ENCODE data around the gene CIAO3. TPM values are rescaled to one million over a fixed set of nuclear protein-coding genes. Genes with fewer than 3 reads are reported as not detected.
A peak's percentile ranks its signal among the peaks of the same experiment; 100 is the strongest.

The CIAO3 gene
- total RNA-seq, 1 experiment from 2014 or later: 21.9 TPM

- no CpG with 5 or more reads among the region's 44 CpGs for WGBS (ENCODE audit: extremely low coverage, insufficient read length, low lambda C conversion rate)
- Histone ChIP-seq H3K9ac (ENCODE audit: extremely low read depth, insufficient read length, low read length) (peak overlapping the region; percentile 14), H3K4me2 (ENCODE audit: insufficient read depth, insufficient read length, low read length) (peak overlapping the region; percentile 71), H4K91ac (ENCODE audit: insufficient read length, low read depth, low read length) (no peak overlapping the region), H3K27ac (ENCODE audit: insufficient read length, low read depth, low read length) (no peak overlapping the region), H2BK5ac (ENCODE audit: insufficient read length, low read length) (no peak overlapping the region), H3K4ac (ENCODE audit: low read depth, low read length) (no peak overlapping the region), H3K9me3 (ENCODE audit: control insufficient read depth, low read depth, low read length) (no peaks in the 10 kb centered on the region), H3T11ph (ENCODE audit: low read length) (no peak overlapping the region), H4K20me1 (ENCODE audit: control insufficient read depth, insufficient read depth, insufficient read length) (no peaks in the 10 kb centered on the region), H4K5ac (ENCODE audit: insufficient read length, low read depth, low read length) (no peak overlapping the region), H4K8ac (replicated peaks; ENCODE audit: insufficient read length, low read depth, low read length) (no peak overlapping the region), H3K79me2 (ENCODE audit: insufficient read depth, low read length) (peaks cover 2% of the 10 kb centered on the region; the same call in 1 of the 2 replicates), H2AK5ac (ENCODE audit: insufficient read length, low read length) (no peak overlapping the region), H2BK12ac (ENCODE audit: insufficient read length, low read depth, low read length) (no peak overlapping the region), H2AFZ (ENCODE audit: low read length) (no peak overlapping the region), H3K4me1 (ENCODE audit: insufficient read depth, low read length) (no peaks in the 10 kb centered on the region), H2BK15ac (ENCODE audit: low read depth, low read length) (no peak overlapping the region), H3K23ac (ENCODE audit: insufficient read length, low read depth, low read length) (no peak overlapping the region), H3K56ac (ENCODE audit: insufficient read length, low read depth, low read length) (no peak overlapping the region), H3K27me3 (ENCODE audit: insufficient read depth, low read length) (no peaks in the 10 kb centered on the region), H2BK120ac (ENCODE audit: low read depth, low read length, poor library complexity, severe bottlenecking) (no peak overlapping the region), H3K79me1 (ENCODE audit: insufficient read depth, low read depth, low read length, poor library complexity, severe bottlenecking) (no peaks in the 10 kb centered on the region), H2BK20ac (ENCODE audit: low read depth, low read length, poor library complexity, severe bottlenecking) (no peak overlapping the region), H3K14ac (ENCODE audit: insufficient read depth, low read length) (no peak overlapping the region), H3K23me2 (ENCODE audit: insufficient read length, low read depth, low read length, poor library complexity, severe bottlenecking) (peaks cover 11% of the 10 kb centered on the region), H3K18ac (ENCODE audit: insufficient read length, low read depth, low read length) (no peak overlapping the region)
- no peak for DNase-seq
- H3K9me3 Mint-ChIP-seq: no peaks in the 10 kb centered on the region
- no peak overlapping the region for H3K27ac Mint-ChIP-seq
- H3K4me1 Mint-ChIP-seq: peaks cover 17 to 35% of the 10 kb centered on the region in 2 experiments
- 0 out of 3 replicates have a peak, but pooled peaks have one; percentile 16 for TF ChIP-seq CTCF (conservative IDR thresholded peaks at IDR 0.05)
- peaks cover 14 to 33% (median 32%) of the 10 kb centered on the region in 3 experiments; a peak in 6 of 7 replicates for H3K36me3 Mint-ChIP-seq (ENCODE audit: insufficient read depth in 1 of 3, low read depth in 3 of 3)
- no peaks in the 10 kb centered on the region; the same call in 1 of the 2 replicates for H3K27me3 Mint-ChIP-seq (ENCODE audit: low read depth)
- peak overlapping the region; percentile 81 to 86 for H3K4me3 Mint-ChIP-seq
These were observed 59.6 kb downstream of the CIAO3 start for GRCh38 chr16:680967-681745.

Data from H9 (cell line).